Activated CD4-positive, alpha-beta T cell treated with anti-CD3 and anti-CD28 coated beads, Interleukin-2, amount 50 U/mL, for 4 hours (primary cell): ENCODE data around the gene PKIG.

Source experiments
- DNase-seq, 2 experiments: peaks; one replicate each; pipeline ENCODE4 v3.0.0-alpha.2; 2020

The PKIG gene

GRCh38 chr20:44597516-44597915, 15.1 kb downstream of the PKIG start:
- DNase-seq, result no peak

- no peak for DNase-seq
These were observed 15.6 kb downstream of the PKIG start for GRCh38 chr20:44597930-44598329.

GRCh38 chr20:44598423-44599305, 16.3 kb downstream of the PKIG start:
- no peak for DNase-seq

GRCh38 chr20:44599715-44600114, 17.3 kb downstream of the PKIG start:
- no peak for DNase-seq

DNA sequence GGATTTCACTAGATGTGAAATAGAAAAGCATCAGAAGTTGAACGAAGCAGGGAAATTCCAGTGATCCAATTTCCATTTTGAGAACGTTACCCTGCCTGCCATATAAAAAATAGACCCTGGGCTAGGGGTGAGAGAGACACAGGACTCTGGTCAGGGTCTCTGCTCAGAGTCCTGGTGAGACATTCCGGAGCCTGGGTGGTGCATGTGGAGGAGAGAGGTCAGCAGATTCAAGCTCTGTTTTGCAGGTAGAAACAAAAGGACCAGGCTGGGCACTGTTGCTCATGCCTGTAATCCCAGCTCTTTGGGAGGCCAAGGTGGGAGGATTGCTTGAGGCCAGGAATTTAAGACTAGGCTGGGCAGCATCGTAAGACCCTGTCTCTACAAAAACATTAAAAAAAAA, 17.9 kb downstream of the PKIG start:
- no peak for DNase-seq

DNA sequence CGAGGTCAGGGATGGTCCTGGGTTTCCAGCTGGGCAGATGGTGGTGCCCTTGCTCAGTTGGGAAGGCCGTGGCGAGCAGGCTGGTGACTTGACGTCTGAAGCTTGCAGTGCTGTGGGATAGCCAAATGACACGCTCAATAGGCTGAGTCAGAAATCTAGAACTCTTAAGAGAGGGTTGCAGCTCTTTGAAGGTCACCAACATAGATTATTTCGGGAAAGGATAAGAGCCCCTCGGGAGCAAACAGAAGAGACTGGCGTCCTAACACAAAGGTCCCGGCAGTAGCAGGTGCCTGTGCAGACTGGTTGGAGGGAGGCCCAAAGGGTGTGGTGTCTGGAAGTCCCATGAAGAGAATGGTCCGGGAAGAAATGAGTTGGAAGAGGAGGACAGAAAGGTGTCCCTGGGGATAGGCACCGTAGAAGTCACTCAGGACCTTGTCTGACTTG, 18.4 kb downstream of the PKIG start:
- no peak for DNase-seq

GRCh38 chr20:44601236-44601671, 18.9 kb downstream of the PKIG start:
- DNase-seq, result no peak

GRCh38 chr20:44601801-44602204, 19.4 kb downstream of the PKIG start:
- no peak for DNase-seq

- DNase-seq, result no peak
These were observed 20.9 kb downstream of the PKIG start for GRCh38 chr20:44603327-44603726.

GRCh38 chr20:44606725-44607441, 24.5 kb downstream of the PKIG start:
- DNase-seq, result no peak

DNA sequence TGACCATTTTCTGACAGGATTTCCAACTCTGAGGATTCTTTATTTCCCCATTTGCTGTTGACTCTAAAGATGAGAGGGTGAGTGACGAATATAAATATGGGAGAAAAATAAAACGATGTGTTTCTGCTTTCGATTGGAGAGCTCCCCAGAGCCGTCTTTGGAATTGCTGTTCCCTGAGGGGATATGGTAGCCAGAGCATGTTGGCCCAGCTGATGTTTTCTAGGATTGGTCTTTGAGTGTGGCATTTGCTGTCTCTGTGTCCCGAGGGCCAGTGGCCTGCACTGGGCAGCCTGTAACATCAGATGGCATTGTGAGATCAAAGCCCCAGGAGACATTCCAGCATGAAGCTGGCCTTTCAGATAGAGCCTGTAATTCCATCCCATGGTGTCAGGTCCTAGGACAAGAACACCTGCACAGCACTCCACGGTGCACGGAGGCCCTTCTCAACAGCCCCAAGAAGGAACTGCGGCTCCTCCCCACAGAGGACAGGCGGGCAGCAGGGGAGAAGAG, 26.7 kb downstream of the PKIG start:
- no peak for DNase-seq

DNA sequence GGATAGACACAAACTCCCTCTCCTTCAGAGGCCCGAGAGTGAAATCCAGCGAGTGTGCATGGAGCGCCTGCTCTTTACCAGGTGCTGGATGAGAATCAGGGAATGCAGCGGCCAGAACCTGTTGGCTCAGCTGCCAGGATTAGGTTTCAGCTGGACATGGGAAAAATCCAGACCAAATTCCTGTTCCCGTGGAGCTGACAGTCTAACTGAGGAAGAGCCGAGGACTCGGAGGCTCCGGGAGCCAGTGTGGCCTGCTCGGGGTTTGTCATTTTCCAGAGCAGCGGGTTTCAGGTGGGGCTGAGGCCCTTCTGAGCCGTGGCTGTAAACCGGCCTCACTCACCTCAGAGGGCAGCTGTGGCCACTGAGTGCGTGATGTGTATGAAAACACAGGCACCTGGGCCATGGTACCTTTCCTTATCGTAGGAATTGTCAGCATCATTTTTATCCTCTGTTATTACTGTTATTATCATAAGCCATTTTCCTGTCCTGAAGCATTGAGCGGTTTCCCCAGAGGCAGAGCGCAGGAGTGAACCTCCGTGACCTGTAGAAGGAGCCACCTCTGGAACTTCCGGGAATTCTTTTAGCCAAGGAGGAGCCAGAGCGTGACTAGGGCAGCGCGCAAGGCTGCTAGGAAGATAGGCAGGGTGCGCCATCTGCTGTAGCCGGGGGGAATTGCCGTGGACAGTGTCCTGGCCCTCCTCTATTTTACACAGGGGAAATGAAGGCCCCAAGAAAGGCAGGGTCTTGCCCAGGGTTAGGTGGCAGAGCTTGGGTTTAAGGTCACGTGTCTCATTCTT, 27.3 kb downstream of the PKIG start:
- peak; percentile 78 to 84 for DNase-seq

- DNase-seq, result no peak
These were observed 28.1 kb downstream of the PKIG start for GRCh38 chr20:44610313-44610962.

DNA sequence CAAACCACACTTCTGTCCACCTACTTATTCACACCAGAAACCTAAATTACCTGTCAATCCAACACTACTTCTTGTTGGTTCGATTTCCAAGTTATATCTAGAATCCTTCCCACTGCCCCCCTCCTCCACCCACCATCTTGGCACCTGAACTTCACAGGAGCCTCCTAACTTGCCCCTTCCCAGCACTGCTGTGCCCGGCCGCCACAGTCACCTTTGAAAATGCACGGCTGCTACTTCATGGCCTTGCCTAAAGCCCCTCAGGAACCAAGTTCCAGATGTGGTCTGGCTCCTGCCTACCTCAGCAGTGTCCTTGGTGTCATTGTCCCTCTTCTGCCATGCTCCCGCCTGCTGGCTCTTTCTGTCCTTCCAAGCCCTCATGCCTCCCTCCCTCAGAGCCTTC, 31.2 kb downstream of the PKIG start:
- DNase-seq, result no peak

- DNase-seq, result no peak
These were observed 32.1 kb downstream of the PKIG start for GRCh38 chr20:44614525-44614924.

GRCh38 chr20:44615169-44615791, 32.9 kb downstream of the PKIG start:
- DNase-seq, result no peak

DNA sequence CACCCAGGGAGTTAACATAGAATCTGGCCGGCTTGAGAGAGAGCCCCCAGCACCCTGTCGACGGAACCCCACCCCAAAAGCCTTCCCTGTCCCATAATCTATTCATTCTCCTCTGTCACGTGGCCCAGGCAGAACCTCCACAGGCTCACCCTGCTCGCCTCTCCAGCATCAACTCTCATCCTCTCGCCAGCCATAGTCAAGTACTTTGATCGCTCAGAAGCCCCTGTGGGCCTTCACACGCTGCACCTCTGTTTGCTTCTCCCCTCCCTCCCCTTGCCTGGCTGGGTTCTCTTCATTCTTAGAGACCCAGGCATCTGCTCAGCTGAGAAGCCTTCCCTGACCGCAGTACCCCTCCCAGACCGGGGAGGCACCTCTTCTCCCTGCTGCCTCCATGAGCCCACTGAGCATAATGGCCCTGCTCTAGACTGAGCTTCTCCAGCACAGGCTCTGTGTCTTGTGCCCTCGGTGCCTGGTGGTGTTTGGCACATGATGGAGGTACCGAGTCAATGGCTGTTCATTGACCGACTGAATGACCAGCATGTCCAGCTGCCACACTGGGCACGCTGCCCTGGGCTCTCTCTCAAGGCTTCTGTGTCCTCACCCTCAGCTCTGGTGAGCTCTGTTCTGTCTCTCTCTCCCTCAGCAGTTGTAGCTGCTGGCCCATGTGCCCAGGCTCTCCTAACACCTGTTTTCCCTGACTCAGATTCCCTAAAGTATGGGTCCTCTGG, 33.7 kb downstream of the PKIG start:
- DNase-seq, result no peak

- DNase-seq, result no peak
These were observed 34.2 kb downstream of the PKIG start for GRCh38 chr20:44616604-44616964.

DNA sequence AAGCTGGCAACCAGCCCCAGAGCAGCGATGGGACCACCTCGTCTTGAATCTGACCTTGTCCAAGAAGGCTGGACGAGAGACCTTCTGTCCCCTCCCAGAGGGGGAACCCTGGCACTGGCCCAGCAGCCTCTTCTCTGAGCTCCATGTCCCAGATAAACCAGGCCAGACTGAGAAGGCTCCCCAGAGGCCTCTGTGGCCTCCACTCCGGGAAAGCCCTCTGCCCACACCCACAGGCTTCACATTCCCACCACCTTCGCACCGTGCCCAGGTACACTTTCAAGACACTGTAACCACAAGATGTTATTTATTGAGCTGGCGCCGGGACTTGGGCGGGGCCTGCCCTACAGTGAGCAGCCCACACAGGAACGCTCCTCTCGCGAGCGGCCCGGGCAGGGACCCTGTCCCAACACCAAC, 35.9 kb downstream of the PKIG start:
- DNase-seq, result peak; percentile 23 to 26

- DNase-seq, result no peak
These were observed 36.9 kb downstream of the PKIG start for GRCh38 chr20:44619294-44619693.

- DNase-seq, result no peak
These were observed 37.7 kb downstream of the PKIG start for GRCh38 chr20:44620030-44620429.
